Esophagus muscularis mucosa (tissue), 2 donors: Measurements from ENCODE around the gene MEIOB.

Source experiments
- EP300 ChIP-seq: sonication (generic); formaldehyde crosslinking; IDR thresholded peaks from one replicate; pipeline ENCODE4 v1.6.1; 2017; ENCODE audit warnings: antibody characterized with exemption
- POLR2A ChIP-seq: fragments of 450-650 bp; IDR thresholded peaks from one replicate; pipeline ENCODE4 v1.6.1; 2017; ENCODE audit warnings: antibody characterized with exemption, moderate library complexity, mild to moderate bottlenecking, low read depth

DNA sequence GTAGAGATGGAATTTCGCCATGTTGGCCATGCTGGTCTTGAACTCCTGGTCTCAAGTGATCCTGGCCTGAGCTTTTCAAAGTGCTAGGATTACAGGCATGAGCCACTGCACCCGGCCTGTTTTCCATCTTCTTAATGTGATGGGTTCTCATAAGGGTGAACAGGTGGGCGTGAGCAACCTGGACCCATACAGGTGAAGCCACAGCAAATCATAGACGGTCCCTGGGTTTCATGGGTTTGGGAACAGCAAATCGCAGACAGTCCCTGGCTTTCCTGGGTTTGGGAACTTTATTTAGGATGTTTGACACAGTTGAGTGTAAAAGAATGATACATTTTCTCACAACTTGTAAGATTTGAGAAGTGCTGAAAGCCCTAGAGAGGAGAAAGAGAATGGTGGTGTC is 12.9 kb upstream of the MEIOB start:
- TF ChIP-seq EP300: no peak
- TF ChIP-seq POLR2A: no peak
